ENCODE results near the gene FCSK. TPM values are rescaled to one million over a fixed set of nuclear protein-coding genes. Genes with fewer than 3 reads are reported as not detected.

FCSK gene
- total and polyA plus RNA-seq, 2 of the 13 experiments (the other 11 are each of a cell fraction or from before 2014, with no cell fraction given): 9.1 to 19.2 TPM

- TF ChIP-seq ZNF639 (CRISPR knock-in tag; conservative IDR thresholded peaks at IDR 0.05) (no peak), ZNF350 (CRISPR knock-in tag; IDR thresholded peaks at IDR 0.05; ENCODE audit: borderline replicate concordance, low read depth) (peak; percentile 11; the same call in 1 of the 2 replicates), BORCS8-MEF2B (CRISPR knock-in tag; IDR thresholded peaks at IDR 0.05) (0 out of 2 replicates have a peak, but pooled peaks have one; percentile 31), SALL1 (CRISPR knock-in tag; IDR thresholded peaks at IDR 0.05) (no peak), ZNF20 (CRISPR knock-in tag; IDR thresholded peaks at IDR 0.05) (no peak), ZNF18 (CRISPR knock-in tag; IDR thresholded peaks at IDR 0.05; ENCODE audit: insufficient replicate concordance) (no peak), RELA (CRISPR knock-in tag; IDR thresholded peaks at IDR 0.05) (no peak), ERF (CRISPR knock-in tag; IDR thresholded peaks at IDR 0.05) (no peak)
Observed at GRCh38 chr16:70437582-70438557, 16.5 kb upstream of the FCSK start (continued).

- ChIA-PET CTCF (ENCODE audit: low intra/inter-chr PET ratio, low total read pairs) (no interaction called here), POLR2A (interaction anchor here (0.8 to 8.3 kb wide), 8 partner anchors 9 to 92 kb away, joined by 3 to 78 read pairs (median 5); partner anchors contain the start of genes DDX19A and FCSK)
- Histone ChIP-seq H3K4me3 (replicated peaks in 1 of 3; ENCODE audit: insufficient read depth in 1 of 3, low read depth in 2 of 3, low read length in 3 of 3) (peak overlapping the region; percentile 82 to 92 (median 89)), H3K27me3 (ENCODE audit: control insufficient read depth in 1 of 2, insufficient read depth in 2 of 2, low read length in 2 of 2) (no peaks in the 10 kb centered on the region; a peak in 1 of 5 replicates), H3K36me3 (replicated peaks in 1 of 2; ENCODE audit: control insufficient read depth in 1 of 2, insufficient read depth in 2 of 2, low read length in 2 of 2) (peaks cover 5 to 9% of the 10 kb centered on the region in 2 experiments), H3K27ac (ENCODE audit: extremely low read length, insufficient read depth, low read length) (peak overlapping the region; percentile 36), H3K4me2 (ENCODE audit: low read depth, low read length) (peak overlapping the region; percentile 97), H2AFZ (ENCODE audit: low read length) (no peak overlapping the region), H3K4me1 (ENCODE audit: insufficient read depth, low read length) (peaks cover 70% of the 10 kb centered on the region), H3K79me2 (ENCODE audit: insufficient read depth, low read length) (peaks cover 40% of the 10 kb centered on the region), H3K9ac (ENCODE audit: insufficient read depth, low read depth, low read length) (peak overlapping the region; percentile 81), H4K20me1 (ENCODE audit: insufficient read depth, low read length) (no peaks in the 10 kb centered on the region), H3K9me3 (ENCODE audit: low read length) (no peaks in the 10 kb centered on the region)
- BruUV-seq (replicated peaks): no TSS peak
- FAIRE-seq (no peak), ATAC-seq (no peak; the same call in 1 of the 3 replicates), DNase-seq (ENCODE audit: low spot score) (no peak)
- in situ Hi-C loops (cut with HindIII; ENCODE audit: extremely low pct_ligation_motif_present, low pct_unique_long_range_greater_than_20kb): no loop called here
- intact Hi-C loops (cut with micrococcal nuclease; ENCODE audit: unreplicated experiment): loop anchor here (5.0 kb wide), 1 partner anchor 36 kb away; no protein-coding TSS in a partner anchor
- WGBS (ENCODE audit: low lambda C conversion rate): 3% methylated on average over 14 of the region's 39 CpGs
- TF ChIP-seq NFKB2 (CRISPR knock-in tag; IDR thresholded peaks at IDR 0.05; ENCODE audit: borderline replicate concordance) (peak; percentile 43; the same call in 1 of the 2 replicates), SETDB1 (CRISPR knock-in tag; IDR thresholded peaks at IDR 0.05; ENCODE audit: borderline replicate concordance) (no peak), DDIT3 (CRISPR knock-in tag; IDR thresholded peaks at IDR 0.05) (no peak), HOXA9 (CRISPR knock-in tag; IDR thresholded peaks at IDR 0.05; ENCODE audit: borderline replicate concordance) (no peak), NRL (CRISPR knock-in tag; IDR thresholded peaks at IDR 0.05; ENCODE audit: borderline replicate concordance) (no peak), RAD21 (CRISPR knock-in tag; IDR thresholded peaks at IDR 0.05) (peak; percentile 26; the same call in 1 of the 2 replicates), AGO2 (optimal IDR thresholded peaks at IDR 0.05; ENCODE audit: low read depth, low read length) (no peak)
- TF ChIP-seq, protein P1, sequence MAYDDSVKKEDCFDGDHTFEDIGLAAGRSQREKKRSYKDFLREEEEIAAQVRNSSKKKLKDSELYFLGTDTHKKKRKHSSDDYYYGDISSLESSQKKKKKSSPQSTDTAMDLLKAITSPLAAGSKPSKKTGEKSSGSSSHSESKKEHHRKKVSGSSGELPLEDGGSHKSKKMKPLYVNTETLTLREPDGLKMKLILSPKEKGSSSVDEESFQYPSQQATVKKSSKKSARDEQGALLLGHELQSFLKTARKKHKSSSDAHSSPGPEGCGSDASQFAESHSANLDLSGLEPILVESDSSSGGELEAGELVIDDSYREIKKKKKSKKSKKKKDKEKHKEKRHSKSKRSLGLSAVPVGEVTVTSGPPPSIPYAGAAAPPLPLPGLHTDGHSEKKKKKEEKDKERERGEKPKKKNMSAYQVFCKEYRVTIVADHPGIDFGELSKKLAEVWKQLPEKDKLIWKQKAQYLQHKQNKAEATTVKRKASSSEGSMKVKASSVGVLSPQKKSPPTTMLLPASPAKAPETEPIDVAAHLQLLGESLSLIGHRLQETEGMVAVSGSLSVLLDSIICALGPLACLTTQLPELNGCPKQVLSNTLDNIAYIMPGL (CRISPR knock-in tag; IDR thresholded peaks at IDR 0.05; ENCODE audit: borderline replicate concordance in 1 of 2, low read depth in 1 of 2): no peak
Observed at GRCh38 chr16:70438585-70438968, 15.8 kb upstream of the FCSK start.

Data from HepG2 (cell line).